WTC11 (cell line): ENCODE data around the gene ADCY3. TPM values are rescaled to one million over a fixed set of nuclear protein-coding genes. Genes with fewer than 3 reads are reported as not detected.

ENCODE experiments used
- ATAC-seq: fragments of 200-7000 bp; cut with Tn5 transposase; 2 replicates; pipeline ENCODE4 v1.10.0; 2021; ENCODE audit warnings: mild to moderate bottlenecking, moderate library complexity
- CTCF ChIA-PET: fragments of 300-600 bp; sonication (Branson Sonifier 250); formaldehyde crosslinking; loops from one replicate; lab custom pipeline; 2021; ENCODE audit warnings: antibody characterized with exemption; lab: Charles Lee
- POLR2A ChIA-PET: fragments of 350-600 bp; sonication (Branson Sonifier 250); formaldehyde crosslinking; loops from one replicate; lab custom pipeline; 2021; ENCODE audit warnings: antibody characterized with exemption; lab: Charles Lee
- DNase-seq: peaks from one replicate; pipeline ENCODE4 v3.0.0; 2021; ENCODE audit warnings: low spot score
- H3K27ac Mint-ChIP-seq: 2 replicates; pipeline ENCODE4 v1.8.0; 2021; ENCODE audit warnings: mixed read lengths
- H3K27me3 Mint-ChIP-seq: 2 replicates; pipeline ENCODE4 v1.8.0; 2021; ENCODE audit warnings: low read depth, mild to moderate bottlenecking, moderate library complexity, mixed read lengths
- H3K36me3 Mint-ChIP-seq: 2 replicates; pipeline ENCODE4 v1.8.0; 2021; ENCODE audit warnings: mixed read lengths
- H3K4me1 Mint-ChIP-seq: 2 replicates; pipeline ENCODE4 v1.8.0; 2022; ENCODE audit warnings: mixed read lengths
- H3K4me3 Mint-ChIP-seq: 2 replicates; pipeline ENCODE4 v1.8.0; 2021; ENCODE audit warnings: mild to moderate bottlenecking, moderate library complexity, mixed read lengths
- H3K9me3 Mint-ChIP-seq: 2 replicates; pipeline ENCODE4 v1.8.0; 2021; ENCODE audit warnings: mixed read lengths
- ARID4B ChIP-seq: sonication (generic); formaldehyde crosslinking; IDR thresholded peaks from 2 replicates; pipeline ENCODE4 v1.8.0; 2023; ENCODE audit warnings: missing genetic modification reagents, mild to moderate bottlenecking, borderline replicate concordance
- ATF1 ChIP-seq: sonication (generic); formaldehyde crosslinking; IDR thresholded peaks from 2 replicates; pipeline ENCODE4 v1.8.1; 2023; ENCODE audit warnings: mild to moderate bottlenecking, moderate library complexity, missing genetic modification reagents
- CREB1 ChIP-seq: sonication (generic); formaldehyde crosslinking; IDR thresholded peaks from 2 replicates; pipeline ENCODE4 v1.8.0; 2023; ENCODE audit warnings: mild to moderate bottlenecking, missing genetic modification reagents
- HMGXB4 ChIP-seq: sonication (generic); formaldehyde crosslinking; IDR thresholded peaks from 2 replicates; pipeline ENCODE4 v1.8.1; 2023; ENCODE audit warnings: mild to moderate bottlenecking, moderate library complexity, missing genetic modification reagents
- IRF1 ChIP-seq: sonication (generic); formaldehyde crosslinking; IDR thresholded peaks from 2 replicates; pipeline ENCODE4 v1.8.0; 2023; ENCODE audit warnings: missing genetic modification reagents
- JAZF1 ChIP-seq: fragments of 250-450 bp; sonication (Bioruptor Pico); IDR thresholded peaks from 2 replicates; pipeline ENCODE4 v1.9.0; 2021; ENCODE audit warnings: moderate library complexity, mild to moderate bottlenecking, inconsistent platforms
- MYBL2 ChIP-seq: sonication (generic); formaldehyde crosslinking; IDR thresholded peaks from 2 replicates; pipeline ENCODE4 v1.8.1; 2023; ENCODE audit warnings: mild to moderate bottlenecking, moderate library complexity, missing genetic modification reagents
- PRDM15 ChIP-seq: sonication (generic); formaldehyde crosslinking; IDR thresholded peaks from 2 replicates; pipeline ENCODE4 v1.8.0; 2022; ENCODE audit warnings: missing genetic modification reagents
- RORB ChIP-seq: fragments of 250-450 bp; sonication (Bioruptor Pico); IDR thresholded peaks from 2 replicates; pipeline ENCODE4 v1.9.0; 2021; ENCODE audit warnings: mild to moderate bottlenecking
- SP1 ChIP-seq: sonication (generic); formaldehyde crosslinking; conservative IDR thresholded peaks from 2 replicates; pipeline ENCODE4 v1.8.1; 2022; ENCODE audit warnings: missing genetic modification reagents
- TCF7 ChIP-seq: sonication (generic); formaldehyde crosslinking; IDR thresholded peaks from 2 replicates; pipeline ENCODE4 v1.8.0; 2022; ENCODE audit warnings: mild to moderate bottlenecking, low read depth, missing genetic modification reagents, moderate library complexity
- ZBTB21 ChIP-seq: sonication (generic); formaldehyde crosslinking; IDR thresholded peaks from 2 replicates; pipeline ENCODE4 v1.8.1; 2023; ENCODE audit warnings: mild to moderate bottlenecking, missing genetic modification reagents, borderline replicate concordance
- ZNF121 ChIP-seq: sonication (generic); formaldehyde crosslinking; IDR thresholded peaks from 2 replicates; pipeline ENCODE4 v1.8.0; 2023; ENCODE audit warnings: missing genetic modification reagents
- ZNF232 ChIP-seq: sonication (generic); formaldehyde crosslinking; IDR thresholded peaks from 2 replicates; pipeline ENCODE4 v1.8.0; 2022; ENCODE audit warnings: mild to moderate bottlenecking, missing genetic modification reagents
- ZNF396 ChIP-seq: fragments of 250-450 bp; sonication (Bioruptor Pico); IDR thresholded peaks from 2 replicates; pipeline ENCODE4 v1.8.0; 2021; ENCODE audit warnings: mild to moderate bottlenecking, moderate library complexity, borderline replicate concordance
- ZNF532 ChIP-seq: fragments of 250-450 bp; sonication (Bioruptor Pico); IDR thresholded peaks from 2 replicates; pipeline ENCODE4 v1.9.0; 2021; ENCODE audit warnings: mild to moderate bottlenecking, borderline replicate concordance
- total RNA-seq: library from RNA; stranded (reverse); gene quantifications from 3 replicates; pipeline ENCODE4 v1.2.3, GENCODE V29; 2021

Gene ADCY3
- total RNA-seq, 1 experiment from 2014 or later = 37.1 TPM

GRCh38 chr2:24828238-24828996 lies 91.6 kb downstream of the ADCY3 start:
- ChIA-PET POLR2A (interaction anchor here (0.6 to 1.0 kb wide), 2 partner anchors 215 to 387 kb away, joined by 3 to 4 read pairs; no protein-coding TSS in a partner anchor), CTCF (interaction anchor here (0.6 to 3.2 kb wide), 45 partner anchors 10 to 1010 kb away, joined by 3 to 42 read pairs (median 4); partner anchors contain the start of genes CENPO, NCOA1, PTRHD1 and TP53I3)
- Mint-ChIP-seq H3K4me1 (peaks cover 33% of the 10 kb centered on the region), H3K27ac (peak overlapping the region; percentile 54; the same call in 1 of the 2 replicates), H3K27me3 (no peaks in the 10 kb centered on the region; the same call in 1 of the 2 replicates), H3K36me3 (peaks cover 28% of the 10 kb centered on the region), H3K9me3 (peaks cover 11% of the 10 kb centered on the region; the same call in 1 of the 2 replicates), H3K4me3 (no peak overlapping the region)
- DNase-seq = peak; percentile 5
- no peak for ATAC-seq
- TF ChIP-seq JAZF1 (CRISPR knock-in tag) (no peak), PRDM15 (CRISPR knock-in tag) (no peak), ZNF121 (CRISPR knock-in tag) (no peak), MYBL2 (CRISPR knock-in tag) (no peak), HMGXB4 (CRISPR knock-in tag) (no peak), TCF7 (CRISPR knock-in tag) (no peak), ATF1 (CRISPR knock-in tag) (no peak), CREB1 (CRISPR knock-in tag) (no peak), ZNF232 (CRISPR knock-in tag) (no peak), ZNF396 (CRISPR knock-in tag) (no peak), ZNF532 (CRISPR knock-in tag) (no peak), IRF1 (no peak), ZBTB21 (CRISPR knock-in tag) (no peak), RORB (no peak), SP1 (CRISPR knock-in tag) (no peak), ARID4B (CRISPR knock-in tag) (no peak)
